HG03135 (cell line): ENCODE measurements around the gene PAFAH1B1.
"Not testable (repeated sequence)": the region's sequence is repeated elsewhere in the genome, so short reads cannot be mapped to it uniquely, and the experiment has no call there.

Source experiments
- ATAC-seq: cut with Tn5 transposase; IDR thresholded peaks from one replicate; pipeline ENCODE4 v1.9.1; 2021; ENCODE audit warnings: mild to moderate bottlenecking, moderate library complexity; ENCODE audit not compliant: unreplicated experiment

The PAFAH1B1 gene

DNA sequence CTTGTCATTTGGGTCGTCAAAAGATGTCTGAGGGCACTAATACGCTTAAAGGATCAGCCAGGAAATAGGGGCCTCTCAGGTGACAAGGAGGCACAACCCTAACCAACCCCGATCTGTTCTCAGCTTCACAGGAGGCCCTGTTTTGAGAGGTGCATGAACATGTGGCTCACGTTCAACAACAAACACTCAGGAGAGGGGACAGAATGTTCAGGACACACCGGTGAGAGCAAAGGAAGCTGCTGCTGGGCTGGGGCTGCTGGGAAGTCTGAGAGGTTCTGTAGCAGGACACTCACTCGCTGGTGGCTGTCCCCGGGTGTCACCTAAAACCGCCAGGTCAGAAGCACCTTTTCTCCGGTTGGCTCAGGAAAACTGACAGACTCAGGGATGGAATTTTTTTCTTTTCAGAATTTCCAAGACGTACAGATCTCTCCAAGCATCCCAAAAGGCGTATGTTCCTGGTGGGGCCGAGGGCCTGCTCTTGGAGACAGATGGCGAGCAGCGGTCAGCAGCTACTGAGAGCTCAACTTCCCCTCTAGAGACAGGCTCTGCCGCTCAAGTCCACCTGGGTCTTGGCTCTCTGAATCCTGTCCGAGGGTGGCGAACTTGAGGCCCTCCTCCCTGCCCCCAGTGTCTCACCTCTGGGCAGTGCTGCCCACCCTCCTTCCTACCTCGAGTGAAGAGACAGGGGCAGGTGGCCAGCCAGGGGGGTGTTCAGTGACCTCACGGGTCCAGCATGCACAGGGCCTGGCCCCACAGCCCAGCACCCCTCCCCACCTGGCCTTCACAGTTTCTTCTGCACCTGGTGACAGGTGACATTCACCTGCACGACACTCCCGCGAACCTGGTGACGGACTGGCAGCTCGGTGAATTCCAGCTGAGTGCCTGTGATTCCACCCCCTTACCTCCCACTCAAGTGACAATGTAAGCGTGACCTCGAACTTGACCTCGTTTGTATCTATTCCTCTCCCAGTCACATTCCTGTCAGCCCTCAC, 95.2 kb downstream of the PAFAH1B1 start:
- no peak for ATAC-seq

GRCh38 chr17:2689411-2690164, 96.1 kb downstream of the PAFAH1B1 start:
- ATAC-seq = no peak

GRCh38 chr17:2690165-2691068, 97.0 kb downstream of the PAFAH1B1 start:
- ATAC-seq = no peak

- ATAC-seq = no peak
Measured at GRCh38 chr17:2691069-2691871, 97.8 kb downstream of the PAFAH1B1 start.

DNA sequence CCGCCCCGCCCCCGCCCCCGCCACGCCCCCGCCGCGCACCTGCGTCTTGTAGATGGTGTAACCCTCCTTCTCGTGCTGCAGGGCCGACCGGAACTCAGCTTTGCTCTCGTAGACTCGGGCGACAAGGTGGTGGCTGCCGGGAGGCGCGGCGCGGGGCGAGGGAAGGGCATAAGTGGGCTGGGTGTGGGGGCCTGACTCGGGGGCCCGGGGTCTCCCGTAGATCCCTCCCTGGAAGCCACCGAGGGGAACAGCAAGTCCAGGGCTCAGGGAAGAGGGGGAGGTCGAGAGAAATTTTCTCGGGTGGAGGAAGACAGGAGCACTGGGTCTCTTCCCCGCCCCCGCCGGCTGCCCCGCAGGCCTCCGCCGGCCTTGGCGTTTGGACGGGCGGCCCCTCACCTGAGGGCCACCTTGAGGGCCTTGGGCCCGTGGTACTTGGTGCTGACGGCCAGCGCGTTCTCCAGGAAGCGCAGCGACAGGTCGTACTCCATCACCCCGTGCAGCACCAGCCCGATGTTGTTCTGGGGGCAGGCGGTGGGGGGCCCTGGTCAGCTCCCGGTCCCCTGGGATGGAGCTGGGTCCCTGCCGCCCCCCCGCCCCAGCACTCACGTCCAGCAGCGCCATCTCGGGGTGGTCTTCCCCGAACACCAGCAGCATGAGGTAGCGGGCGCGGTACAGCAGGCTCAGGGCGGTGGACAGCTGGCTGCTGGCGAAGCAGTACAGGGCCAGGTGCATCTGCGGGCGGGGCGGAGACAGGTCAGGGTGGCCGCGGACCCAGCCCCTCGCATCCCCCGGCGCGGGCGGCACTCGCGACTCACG, 98.7 kb downstream of the PAFAH1B1 start:
- no peak for ATAC-seq

GRCh38 chr17:2692781-2693135, 99.3 kb downstream of the PAFAH1B1 start:
- no peak for ATAC-seq

DNA sequence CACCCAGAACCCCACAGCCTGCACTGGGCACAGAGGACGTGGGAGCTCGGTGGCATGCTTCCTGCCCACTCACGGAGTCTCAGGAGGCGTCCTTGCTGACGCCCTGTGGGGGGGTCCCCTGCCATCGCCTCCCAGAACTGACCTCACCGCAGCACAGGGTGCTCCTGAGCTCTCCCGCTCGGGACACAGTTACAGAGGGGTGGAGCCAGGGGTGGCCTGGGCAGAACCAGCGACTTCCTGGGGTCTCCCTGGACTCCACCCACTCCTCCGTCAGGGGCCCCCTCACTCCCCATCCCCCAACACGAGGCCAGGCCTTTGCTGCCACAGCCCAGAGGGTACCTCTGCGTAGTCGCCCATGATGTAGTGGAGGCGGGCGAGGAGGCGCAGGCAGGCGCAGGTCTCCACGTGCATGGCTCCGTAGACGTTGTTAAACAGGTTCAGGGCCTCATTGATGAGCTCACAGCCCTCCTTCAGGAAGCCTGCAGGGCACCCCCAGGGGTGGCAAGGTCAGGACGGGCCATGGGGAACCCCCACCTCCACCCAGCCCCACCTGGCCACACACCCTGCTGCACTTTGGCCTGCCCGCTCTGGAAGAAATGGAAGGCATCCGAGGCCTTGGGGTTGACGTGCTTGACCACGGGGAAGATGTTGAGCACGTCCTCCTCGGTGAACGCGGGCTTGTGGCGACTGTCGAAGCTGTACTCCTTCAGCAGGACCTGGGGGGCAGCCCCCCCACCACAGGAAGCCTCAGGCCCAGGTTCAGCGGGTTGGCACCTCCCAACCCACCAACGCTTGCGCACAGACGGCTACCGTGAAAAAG, 100.3 kb downstream of the PAFAH1B1 start:
- no peak for ATAC-seq

DNA sequence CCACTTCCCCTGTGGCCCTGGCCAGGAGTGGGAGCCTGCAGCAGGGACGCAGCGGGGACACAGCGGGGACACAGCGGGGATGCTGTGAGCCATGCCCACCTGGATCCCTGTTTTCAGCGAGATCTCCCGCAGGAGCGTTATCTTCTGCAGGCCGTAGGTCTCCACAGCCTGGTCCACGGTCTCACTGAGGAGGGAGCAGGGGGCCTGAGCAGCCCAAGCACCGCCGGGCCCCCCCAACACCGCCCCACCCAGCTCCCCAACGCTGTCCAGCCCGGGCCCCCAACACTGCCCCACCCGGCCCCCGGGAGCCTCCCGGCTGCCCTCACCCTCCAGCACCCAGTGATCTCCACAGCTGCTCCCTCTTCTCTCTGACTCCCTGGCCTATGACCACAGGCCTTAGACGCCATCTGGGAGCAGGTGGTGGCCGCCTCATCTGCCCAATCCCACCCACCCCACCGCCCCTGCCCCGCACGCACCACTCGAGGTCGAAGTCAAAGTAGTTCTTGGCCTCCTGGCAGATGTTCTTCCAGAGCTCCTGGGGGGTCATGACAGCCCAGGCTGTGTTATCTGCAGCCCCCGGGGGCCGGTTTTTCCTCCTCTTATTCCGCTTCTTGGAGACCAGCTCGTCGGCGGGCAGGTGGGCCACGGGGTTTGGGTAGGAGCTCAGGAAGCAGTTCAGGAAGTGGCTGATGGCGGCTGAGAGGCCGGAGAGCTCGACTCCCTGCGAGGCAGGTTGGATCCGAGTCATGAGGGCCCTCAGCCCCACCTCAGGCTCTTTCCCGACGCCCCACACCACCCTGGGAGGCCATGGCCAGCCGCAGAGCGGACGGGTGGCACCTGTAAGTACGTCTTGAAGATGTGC, 101.2 kb downstream of the PAFAH1B1 start:
- ATAC-seq = no peak

GRCh38 chr17:2695243-2695960, 101.9 kb downstream of the PAFAH1B1 start:
- no peak for ATAC-seq

DNA sequence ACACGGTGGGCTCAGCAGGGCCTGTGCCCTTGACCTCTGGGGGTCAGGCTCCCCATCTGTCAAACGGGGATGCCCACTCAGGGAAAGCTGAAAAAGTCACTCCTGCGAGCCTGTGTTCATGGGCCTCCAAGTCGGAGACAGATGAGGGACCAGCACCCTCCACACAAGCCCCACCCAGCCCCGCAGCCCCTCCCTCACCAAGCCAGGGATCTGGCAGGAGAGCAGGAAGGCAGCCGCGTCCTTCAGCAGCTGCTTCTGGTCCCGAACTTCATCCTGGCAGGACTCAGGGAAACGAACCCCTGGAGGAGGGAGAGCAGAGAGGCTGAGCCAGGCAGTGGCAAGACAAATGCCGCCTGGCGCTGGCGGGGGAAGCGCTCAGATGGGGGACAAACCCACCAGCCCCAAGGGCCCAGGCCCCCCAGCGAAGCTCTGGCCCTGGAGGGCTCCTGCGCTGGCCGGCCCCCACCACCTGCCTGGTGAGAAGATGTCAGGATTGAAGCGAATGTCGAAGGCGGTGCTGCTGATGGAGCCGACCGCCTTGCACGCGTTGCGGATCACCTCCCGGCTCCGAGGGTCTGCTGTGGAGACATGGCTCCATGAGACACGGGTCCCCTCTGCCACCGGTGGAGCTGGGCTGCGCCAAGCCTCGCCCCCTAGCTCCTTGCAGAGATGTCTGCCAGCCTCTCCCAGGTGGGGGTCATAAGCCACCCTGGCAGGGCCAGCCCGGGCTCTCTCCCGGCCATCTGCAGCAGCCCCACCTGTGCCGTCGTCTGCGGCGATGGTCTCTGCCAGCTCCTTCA, 102.7 kb downstream of the PAFAH1B1 start:
- no peak for ATAC-seq

- ATAC-seq = no peak
Measured at GRCh38 chr17:2697611-2698162, 104.2 kb downstream of the PAFAH1B1 start.

GRCh38 chr17:2699216-2699805, 105.9 kb downstream of the PAFAH1B1 start:
- not testable (repeated sequence) for ATAC-seq

DNA sequence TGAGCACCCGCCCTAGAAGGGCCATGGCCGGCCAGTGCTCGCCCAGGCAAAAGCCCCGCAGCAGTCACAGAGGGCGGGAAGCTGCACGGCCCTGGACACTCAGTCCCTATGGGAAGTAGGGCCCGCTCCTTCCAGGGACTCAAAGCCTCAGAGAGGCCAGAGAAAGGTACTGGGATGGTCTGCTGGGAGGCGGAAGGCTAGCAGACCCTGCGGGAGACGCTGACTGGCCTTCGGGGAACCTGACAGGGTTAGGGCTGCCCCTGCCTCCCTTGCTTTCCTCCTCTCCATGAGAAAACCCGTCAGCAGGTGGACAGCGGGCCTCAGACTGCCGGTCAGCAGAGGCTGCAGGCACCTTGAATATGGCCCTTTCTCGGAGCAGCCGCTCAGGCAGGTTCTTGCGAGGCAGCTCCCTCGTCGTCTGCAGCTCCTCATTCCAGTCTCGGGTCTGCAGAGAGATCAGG, 106.6 kb downstream of the PAFAH1B1 start:
- ATAC-seq = no peak

- ATAC-seq = no peak
Measured at GRCh38 chr17:2700491-2701141, 107.2 kb downstream of the PAFAH1B1 start.
